ENCODE data around the gene KHDC4.

DNA sequence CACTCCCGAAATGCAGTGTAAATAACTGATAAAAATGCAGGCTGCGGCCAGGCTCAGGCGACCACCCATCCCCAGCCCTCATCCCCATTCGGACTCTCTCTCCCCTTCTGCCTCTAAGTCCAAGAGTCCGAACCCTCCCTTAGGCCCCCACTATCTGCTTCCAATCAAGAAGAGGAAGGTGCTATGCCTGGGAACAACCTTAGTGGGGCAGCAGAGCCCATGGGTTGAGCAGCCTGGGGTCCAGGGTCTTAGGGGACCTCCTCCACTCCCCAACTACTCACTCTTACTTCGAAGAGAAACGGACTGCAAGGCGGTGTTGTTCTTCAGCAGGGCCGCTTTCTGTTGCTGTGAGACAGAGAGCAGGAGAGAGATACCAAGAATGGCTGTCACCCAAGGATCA lies 31.9 kb upstream of the KHDC4 start:
- TF ChIP-seq, protein P1, sequence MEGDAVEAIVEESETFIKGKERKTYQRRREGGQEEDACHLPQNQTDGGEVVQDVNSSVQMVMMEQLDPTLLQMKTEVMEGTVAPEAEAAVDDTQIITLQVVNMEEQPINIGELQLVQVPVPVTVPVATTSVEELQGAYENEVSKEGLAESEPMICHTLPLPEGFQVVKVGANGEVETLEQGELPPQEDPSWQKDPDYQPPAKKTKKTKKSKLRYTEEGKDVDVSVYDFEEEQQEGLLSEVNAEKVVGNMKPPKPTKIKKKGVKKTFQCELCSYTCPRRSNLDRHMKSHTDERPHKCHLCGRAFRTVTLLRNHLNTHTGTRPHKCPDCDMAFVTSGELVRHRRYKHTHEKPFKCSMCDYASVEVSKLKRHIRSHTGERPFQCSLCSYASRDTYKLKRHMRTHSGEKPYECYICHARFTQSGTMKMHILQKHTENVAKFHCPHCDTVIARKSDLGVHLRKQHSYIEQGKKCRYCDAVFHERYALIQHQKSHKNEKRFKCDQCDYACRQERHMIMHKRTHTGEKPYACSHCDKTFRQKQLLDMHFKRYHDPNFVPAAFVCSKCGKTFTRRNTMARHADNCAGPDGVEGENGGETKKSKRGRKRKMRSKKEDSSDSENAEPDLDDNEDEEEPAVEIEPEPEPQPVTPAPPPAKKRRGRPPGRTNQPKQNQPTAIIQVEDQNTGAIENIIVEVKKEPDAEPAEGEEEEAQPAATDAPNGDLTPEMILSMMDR (IDR thresholded peaks at IDR 0.05) = no peak
- TF ChIP-seq POLR2A (IDR thresholded peaks at IDR 0.05) (no peak), EP300 (IDR thresholded peaks at IDR 0.05) (no peak)

All from tibial nerve (tissue), 4 donors.